ENCODE measurements around the gene FXR2. TPM values are rescaled to one million over a fixed set of nuclear protein-coding genes. Genes with fewer than 3 reads are reported as not detected.
A peak's percentile ranks its signal among the peaks of the same experiment; 100 is the strongest.

FXR2 gene
- total RNA-seq, 1 donor from 2014 or later, result 19.3 TPM

GRCh38 chr17:7589891-7590691 is 24.6 kb downstream of the FXR2 start, which contains the start of gene SOX15:
TSS of gene SOX15 (minus strand) at chr17:7590094. CDS start at chr17:7589676, 418 bp downstream.
- no peak for TF ChIP-seq CTCF (IDR thresholded peaks at IDR 0.05)
- Histone ChIP-seq H3K4me3 (peak within 1 kb of the TSS; percentile 54 to 67), H3K4me1 (peaks cover 5 to 15% of the 10 kb centered on the region in 2 donors), H3K36me3 (peaks cover 40 to 41% of the 10 kb centered on the region in 2 donors), H3K27ac (peak within 1 kb of the TSS; percentile 23 to 60), H3K9me3 (no peaks in the 10 kb centered on the region), H3K27me3 (no peaks in the 10 kb centered on the region)
- no peak for DNase-seq (ENCODE audit: low spot score in 2 of 2)
- intact Hi-C loops (cut with DNase I), result loop anchor here (2.0 to 10.0 kb wide), 3 partner anchors 25 to 585 kb away; partner anchors contain the start of genes FXR2 and TMEM107

DNA sequence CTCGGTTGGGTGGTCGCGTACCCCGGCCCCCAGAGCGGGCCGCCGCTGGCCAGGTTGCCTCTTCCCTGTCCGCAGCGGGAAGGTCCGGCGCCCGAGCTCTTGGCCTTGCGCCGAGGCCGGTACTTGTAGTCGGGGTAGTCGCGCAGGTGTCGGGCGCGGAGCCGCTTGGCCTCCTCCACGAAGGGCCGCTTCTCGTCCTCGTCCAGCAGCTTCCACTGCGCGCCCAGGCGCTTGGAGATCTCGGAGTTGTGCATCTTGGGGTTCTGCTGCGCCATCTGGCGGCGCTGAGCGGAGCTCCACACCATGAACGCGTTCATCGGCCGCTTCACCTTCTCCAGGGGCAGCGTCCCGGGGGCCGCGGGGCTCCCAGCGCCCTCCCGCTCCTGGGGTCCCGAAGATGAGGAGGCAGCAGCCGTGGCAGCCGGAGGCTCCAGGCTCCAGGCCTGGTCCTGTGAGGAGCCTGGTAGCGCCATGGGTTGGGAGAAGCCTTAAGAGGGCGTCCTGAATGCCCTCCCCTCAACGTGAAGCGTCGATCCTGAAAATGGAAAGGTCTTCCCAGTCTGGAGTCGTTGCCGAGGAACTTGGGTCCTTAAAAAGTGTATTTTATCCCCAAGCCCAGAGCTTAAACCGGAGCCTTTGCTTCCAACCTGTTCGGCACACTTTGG is 25.4 kb downstream of the FXR2 start:
- Histone ChIP-seq H3K4me3 (peak overlapping the region; percentile 54 to 67), H3K27ac (peak overlapping the region; percentile 23 to 60), H3K27me3 (no peaks in the 10 kb centered on the region), H3K4me1 (peaks cover 8 to 18% of the 10 kb centered on the region in 2 donors), H3K9me3 (no peaks in the 10 kb centered on the region), H3K36me3 (peaks cover 32 to 34% of the 10 kb centered on the region in 2 donors)
- DNase-seq (ENCODE audit: low spot score in 2 of 2), result peak; percentile 45 to 92
- intact Hi-C loops (cut with DNase I), result loop anchor here (2.0 to 10.0 kb wide), 3 partner anchors 25 to 585 kb away; partner anchors contain the start of genes FXR2 and TMEM107
- TF ChIP-seq CTCF (IDR thresholded peaks at IDR 0.05), result peak; percentile 89 to 95 (median 93)

GRCh38 chr17:7588553-7589203 is 26.0 kb downstream of the FXR2 start:
- H3K27ac ChIP-seq, result peak overlapping the region; percentile 23 to 60
- H3K9me3 ChIP-seq, result no peaks in the 10 kb centered on the region
- H3K27me3 ChIP-seq, result no peaks in the 10 kb centered on the region
- peaks cover 25 to 27% of the 10 kb centered on the region in 2 donors for H3K36me3 ChIP-seq
- intact Hi-C loops (cut with DNase I), result loop anchor here (2.0 to 10.0 kb wide), 3 partner anchors 26 to 586 kb away; partner anchors contain the start of genes FXR2 and TMEM107
- DNase-seq (ENCODE audit: low spot score in 2 of 2), result no peak
- peak overlapping the region; percentile 54 to 67 for H3K4me3 ChIP-seq
- no peak for TF ChIP-seq CTCF (IDR thresholded peaks at IDR 0.05)
- peaks cover 10 to 22% of the 10 kb centered on the region in 2 donors for H3K4me1 ChIP-seq

- Histone ChIP-seq H3K36me3 (peaks cover 14 to 16% of the 10 kb centered on the region in 2 donors), H3K4me1 (peaks cover 17 to 29% of the 10 kb centered on the region in 2 donors), H3K27ac (peak overlapping the region; percentile 23 to 36), H3K9me3 (no peaks in the 10 kb centered on the region), H3K4me3 (peak overlapping the region in 1 of 2 donors; percentile 23), H3K27me3 (no peaks in the 10 kb centered on the region)
- intact Hi-C loops (cut with DNase I), result loop anchor here (2.0 to 10.0 kb wide), 3 partner anchors 27 to 587 kb away; partner anchors contain the start of genes FXR2 and TMEM107
- no peak for TF ChIP-seq CTCF (IDR thresholded peaks at IDR 0.05)
- DNase-seq (ENCODE audit: low spot score in 2 of 2), result no peak
These were observed 27.1 kb downstream of the FXR2 start for GRCh38 chr17:7587420-7588151.

All from ascending aorta (tissue), 2 donors.